GM10266 (cell line): Measurements from ENCODE around the gene OXNAD1.

Experiments
- DNase-seq: peaks from one replicate; pipeline ENCODE4 v3.0.0; 2012; ENCODE audit errors: extremely low spot score
- TF ChIP-seq, protein P1 (sequence below): IDR thresholded peaks from 2 replicates; pipeline ENCODE4 v1.5.1; 2012; ENCODE audit warnings: mild to moderate bottlenecking, low read depth; ENCODE audit not compliant: control insufficient read depth, insufficient read depth; ENCODE audit errors: missing control alignments

The OXNAD1 gene

GRCh38 chr3:16329036-16329825, 64.2 kb downstream of the OXNAD1 start:
- no peak for DNase-seq
- TF ChIP-seq, protein P1, sequence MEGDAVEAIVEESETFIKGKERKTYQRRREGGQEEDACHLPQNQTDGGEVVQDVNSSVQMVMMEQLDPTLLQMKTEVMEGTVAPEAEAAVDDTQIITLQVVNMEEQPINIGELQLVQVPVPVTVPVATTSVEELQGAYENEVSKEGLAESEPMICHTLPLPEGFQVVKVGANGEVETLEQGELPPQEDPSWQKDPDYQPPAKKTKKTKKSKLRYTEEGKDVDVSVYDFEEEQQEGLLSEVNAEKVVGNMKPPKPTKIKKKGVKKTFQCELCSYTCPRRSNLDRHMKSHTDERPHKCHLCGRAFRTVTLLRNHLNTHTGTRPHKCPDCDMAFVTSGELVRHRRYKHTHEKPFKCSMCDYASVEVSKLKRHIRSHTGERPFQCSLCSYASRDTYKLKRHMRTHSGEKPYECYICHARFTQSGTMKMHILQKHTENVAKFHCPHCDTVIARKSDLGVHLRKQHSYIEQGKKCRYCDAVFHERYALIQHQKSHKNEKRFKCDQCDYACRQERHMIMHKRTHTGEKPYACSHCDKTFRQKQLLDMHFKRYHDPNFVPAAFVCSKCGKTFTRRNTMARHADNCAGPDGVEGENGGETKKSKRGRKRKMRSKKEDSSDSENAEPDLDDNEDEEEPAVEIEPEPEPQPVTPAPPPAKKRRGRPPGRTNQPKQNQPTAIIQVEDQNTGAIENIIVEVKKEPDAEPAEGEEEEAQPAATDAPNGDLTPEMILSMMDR: no peak

DNA sequence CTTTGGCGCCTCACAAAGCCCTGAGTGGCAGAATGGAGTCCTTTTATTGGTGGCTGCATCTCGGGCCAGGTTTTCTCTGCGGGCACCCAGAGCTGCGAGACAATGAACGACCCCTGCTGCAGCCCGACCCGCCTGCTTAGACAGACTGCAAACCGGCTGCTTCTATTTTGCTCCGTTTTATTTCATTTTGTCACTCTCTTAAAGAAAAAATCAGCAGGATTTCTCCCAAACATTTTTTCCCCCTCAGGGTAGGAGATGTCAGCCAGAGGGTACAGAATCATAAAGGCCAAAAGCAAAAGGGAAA, 64.8 kb downstream of the OXNAD1 start:
- no peak for DNase-seq
- TF ChIP-seq, protein P1: no peak

DNA sequence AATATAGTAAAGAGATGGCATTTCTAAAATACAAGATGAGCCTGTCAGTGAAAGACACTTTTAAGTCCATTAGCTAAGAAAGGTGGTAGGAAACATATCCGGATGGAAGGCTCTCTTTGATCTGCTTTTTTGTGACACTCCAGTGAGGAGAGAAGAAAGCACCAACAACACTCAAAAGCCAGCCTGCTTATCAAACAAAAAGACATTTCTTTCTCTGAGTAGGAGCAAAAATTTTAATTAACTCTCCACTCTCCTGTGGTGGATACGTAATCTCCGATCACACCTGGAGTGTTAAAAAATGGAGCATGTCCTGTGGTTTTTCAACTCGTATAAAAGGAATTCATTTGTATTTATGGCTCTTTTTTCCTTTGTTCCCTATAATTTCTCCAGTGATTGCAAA, 65.3 kb downstream of the OXNAD1 start:
- TF ChIP-seq, protein P1: no peak
- DNase-seq: no peak

GRCh38 chr3:16331319-16331883, 66.4 kb downstream of the OXNAD1 start:
- DNase-seq: no peak
- TF ChIP-seq, protein P1: no peak

- no peak for DNase-seq
- TF ChIP-seq, protein P1: no peak
Measured at GRCh38 chr3:16332904-16333426, 68.0 kb downstream of the OXNAD1 start.

- TF ChIP-seq, protein P1: no peak
- DNase-seq: no peak
Measured at GRCh38 chr3:16334909-16335308, 69.9 kb downstream of the OXNAD1 start.

- TF ChIP-seq, protein P1: no peak
- DNase-seq: no peak
Measured at GRCh38 chr3:16335333-16335732, 70.3 kb downstream of the OXNAD1 start.
